OCI-LY3 (cell line): ENCODE measurements around the gene GJE1.

Experiments used
- H2AFZ ChIP-seq: fragments of 200-600, 300-600 bp; shearing (Covaris generic); 2 replicates; pipeline ENCODE4 v1.6.0; 2014; ENCODE audit warnings: antibody characterized with exemption, low read depth, low read length
- H3K27ac ChIP-seq: fragments of 200-600, 300-600 bp; sonication (generic); 2 replicates; pipeline ENCODE4 v1.5.1; 2014; ENCODE audit warnings: mild to moderate bottlenecking, low read length, moderate library complexity, mixed read lengths
- H3K27me3 ChIP-seq: fragments of 200-600, 300-600 bp; sonication (generic); 2 replicates; pipeline ENCODE4 v1.6.1; 2014; ENCODE audit warnings: low read depth, low read length, mixed read lengths
- H3K36me3 ChIP-seq: fragments of 200-600, 300-600 bp; sonication (generic); replicated peaks from 2 replicates; pipeline ENCODE3; 2014; ENCODE audit warnings: low read depth, low read length, mixed read lengths
- H3K4me1 ChIP-seq: fragments of 300-600, 200-600 bp; sonication (generic); 2 replicates; pipeline ENCODE4 v1.6.1; 2014; ENCODE audit warnings: low read length, mixed read lengths
- H3K4me2 ChIP-seq: fragments of 200-600, 300-600 bp; sonication (generic); 2 replicates; pipeline ENCODE4 v1.6.1; 2014; ENCODE audit warnings: low read length, mixed read lengths
- H3K4me3 ChIP-seq: fragments of 300-600, 200-600 bp; sonication (generic); 2 replicates; pipeline ENCODE4 v1.5.1; 2014; ENCODE audit warnings: antibody characterized with exemption, mild to moderate bottlenecking, low read length, moderate library complexity
- H3K79me2 ChIP-seq: fragments of 300-600, 200-600 bp; shearing (Covaris generic); 2 replicates; pipeline ENCODE4 v1.6.1; 2014; ENCODE audit warnings: mild to moderate bottlenecking, low read length, mixed read lengths
- H3K9ac ChIP-seq: fragments of 300-600, 200-600 bp; shearing (Covaris generic); 2 replicates; pipeline ENCODE4 v1.6.0; 2014; ENCODE audit warnings: mild to moderate bottlenecking, low read length, moderate library complexity
- H3K9me3 ChIP-seq: fragments of 200-600, 300-600 bp; shearing (Covaris generic); 2 replicates; pipeline ENCODE4 v1.6.1; 2014; ENCODE audit warnings: low read length, mixed read lengths; ENCODE audit not compliant: insufficient read depth
- H4K20me1 ChIP-seq: fragments of 200-600, 300-600 bp; sonication (generic); 2 replicates; pipeline ENCODE4 v1.6.1; 2016; ENCODE audit warnings: low read length, mixed read lengths; ENCODE audit not compliant: insufficient read depth
- EZH2phosphoT487 ChIP-seq: fragments of 200-600 bp; shearing (Covaris generic); IDR thresholded peaks from 2 replicates; pipeline ENCODE4 v1.6.1; 2018; ENCODE audit warnings: antibody characterized with exemption, mixed run types, low read depth
- TF ChIP-seq, protein P1 (sequence below): fragments of 200-600, 300-600 bp; sonication (generic); IDR thresholded peaks from 2 replicates; pipeline ENCODE4 v1.5.1; 2014; ENCODE audit warnings: antibody characterized with exemption, low read length, low read depth

Gene GJE1

DNA sequence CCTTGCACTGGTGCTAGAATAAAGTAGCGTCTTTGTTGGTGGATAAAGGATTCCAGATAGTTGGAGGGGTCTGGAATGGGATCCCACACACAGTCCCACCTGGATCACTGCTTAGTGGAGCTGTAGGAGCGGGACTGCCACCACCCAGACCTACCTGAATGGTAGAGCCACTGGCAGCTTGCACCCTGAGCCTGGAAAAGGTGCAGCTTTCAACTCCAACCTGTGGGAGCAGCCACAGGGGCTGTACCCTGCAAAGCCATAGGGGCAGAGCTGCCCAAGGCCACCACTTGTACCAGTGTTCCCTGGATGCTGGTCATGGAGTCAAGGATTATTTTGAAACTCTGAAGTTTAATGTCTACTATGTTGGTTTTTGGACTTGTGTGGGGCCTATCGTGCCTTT is 41.3 kb downstream of the GJE1 start:
- Histone ChIP-seq H3K36me3 (peaks cover 15% of the 10 kb centered on the region), H3K79me2 (no peaks in the 10 kb centered on the region), H3K4me1 (no peaks in the 10 kb centered on the region), H3K27me3 (no peaks in the 10 kb centered on the region), H3K4me2 (no peak overlapping the region), H3K4me3 (no peak overlapping the region), H3K9me3 (no peaks in the 10 kb centered on the region), H3K27ac (no peak overlapping the region), H2AFZ (no peak overlapping the region), H4K20me1 (no peaks in the 10 kb centered on the region), H3K9ac (no peak overlapping the region)
- TF ChIP-seq EZH2phosphoT487, result no peak
- TF ChIP-seq, protein P1, sequence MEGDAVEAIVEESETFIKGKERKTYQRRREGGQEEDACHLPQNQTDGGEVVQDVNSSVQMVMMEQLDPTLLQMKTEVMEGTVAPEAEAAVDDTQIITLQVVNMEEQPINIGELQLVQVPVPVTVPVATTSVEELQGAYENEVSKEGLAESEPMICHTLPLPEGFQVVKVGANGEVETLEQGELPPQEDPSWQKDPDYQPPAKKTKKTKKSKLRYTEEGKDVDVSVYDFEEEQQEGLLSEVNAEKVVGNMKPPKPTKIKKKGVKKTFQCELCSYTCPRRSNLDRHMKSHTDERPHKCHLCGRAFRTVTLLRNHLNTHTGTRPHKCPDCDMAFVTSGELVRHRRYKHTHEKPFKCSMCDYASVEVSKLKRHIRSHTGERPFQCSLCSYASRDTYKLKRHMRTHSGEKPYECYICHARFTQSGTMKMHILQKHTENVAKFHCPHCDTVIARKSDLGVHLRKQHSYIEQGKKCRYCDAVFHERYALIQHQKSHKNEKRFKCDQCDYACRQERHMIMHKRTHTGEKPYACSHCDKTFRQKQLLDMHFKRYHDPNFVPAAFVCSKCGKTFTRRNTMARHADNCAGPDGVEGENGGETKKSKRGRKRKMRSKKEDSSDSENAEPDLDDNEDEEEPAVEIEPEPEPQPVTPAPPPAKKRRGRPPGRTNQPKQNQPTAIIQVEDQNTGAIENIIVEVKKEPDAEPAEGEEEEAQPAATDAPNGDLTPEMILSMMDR, result no peak

DNA sequence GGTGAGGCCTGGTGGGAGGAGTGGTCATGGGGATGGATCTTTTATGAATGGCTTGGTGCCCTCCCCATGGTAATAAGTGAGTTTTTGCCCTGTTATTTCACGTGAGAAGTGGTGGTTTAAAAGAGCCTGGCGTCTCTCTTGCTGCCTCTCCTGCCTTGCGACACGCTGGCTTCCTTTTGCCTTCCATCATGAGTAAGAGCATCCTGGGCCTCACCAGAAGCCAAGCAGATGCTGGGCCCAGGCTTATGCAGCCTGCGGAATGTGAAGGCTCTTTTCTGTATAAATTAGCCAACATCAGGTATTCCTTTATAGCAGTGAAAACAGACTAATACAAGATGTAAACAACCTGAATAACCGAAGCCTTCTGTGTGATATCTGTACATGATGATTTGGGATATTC is 42.0 kb downstream of the GJE1 start:
- H4K20me1 ChIP-seq, result no peaks in the 10 kb centered on the region
- no peak overlapping the region for H2AFZ ChIP-seq
- no peak overlapping the region for H3K4me3 ChIP-seq
- no peak overlapping the region for H3K4me2 ChIP-seq
- TF ChIP-seq, protein P1, result no peak
- no peak for TF ChIP-seq EZH2phosphoT487
- no peaks in the 10 kb centered on the region for H3K4me1 ChIP-seq
- no peak overlapping the region for H3K9ac ChIP-seq
- no peak overlapping the region for H3K27ac ChIP-seq
- H3K36me3 ChIP-seq, result peaks cover 15% of the 10 kb centered on the region
- H3K27me3 ChIP-seq, result no peaks in the 10 kb centered on the region
- H3K9me3 ChIP-seq, result no peaks in the 10 kb centered on the region
- H3K79me2 ChIP-seq, result no peaks in the 10 kb centered on the region

DNA sequence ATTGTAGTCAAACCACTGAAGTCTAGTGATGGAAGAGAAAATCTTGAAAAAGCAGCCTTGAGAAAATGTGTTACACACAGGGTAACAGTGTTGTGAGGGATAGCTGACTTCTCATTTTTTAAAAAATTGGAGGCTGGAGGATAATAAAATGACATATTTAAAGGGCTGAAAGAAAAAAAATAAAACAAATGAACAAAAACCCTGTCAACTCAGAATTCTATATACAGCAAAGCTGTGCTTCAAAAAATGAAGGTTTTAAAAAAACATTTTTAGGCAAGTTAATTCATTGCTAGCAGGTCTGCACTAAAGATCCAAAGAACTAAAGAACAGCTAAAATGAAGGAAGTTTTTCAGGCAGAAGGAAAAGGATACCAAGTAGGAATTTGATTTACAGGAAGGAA is 45.4 kb downstream of the GJE1 start:
- H4K20me1 ChIP-seq, result no peaks in the 10 kb centered on the region
- no peaks in the 10 kb centered on the region for H3K9me3 ChIP-seq
- peaks cover 11% of the 10 kb centered on the region for H3K36me3 ChIP-seq
- no peak overlapping the region for H3K4me3 ChIP-seq
- H3K27ac ChIP-seq, result no peak overlapping the region
- H3K4me2 ChIP-seq, result no peak overlapping the region
- no peaks in the 10 kb centered on the region for H3K27me3 ChIP-seq
- no peak for TF ChIP-seq EZH2phosphoT487
- TF ChIP-seq, protein P1, result no peak
- H3K9ac ChIP-seq, result no peak overlapping the region
- H2AFZ ChIP-seq, result no peak overlapping the region
- H3K79me2 ChIP-seq, result no peaks in the 10 kb centered on the region
- peaks cover 2% of the 10 kb centered on the region for H3K4me1 ChIP-seq

DNA sequence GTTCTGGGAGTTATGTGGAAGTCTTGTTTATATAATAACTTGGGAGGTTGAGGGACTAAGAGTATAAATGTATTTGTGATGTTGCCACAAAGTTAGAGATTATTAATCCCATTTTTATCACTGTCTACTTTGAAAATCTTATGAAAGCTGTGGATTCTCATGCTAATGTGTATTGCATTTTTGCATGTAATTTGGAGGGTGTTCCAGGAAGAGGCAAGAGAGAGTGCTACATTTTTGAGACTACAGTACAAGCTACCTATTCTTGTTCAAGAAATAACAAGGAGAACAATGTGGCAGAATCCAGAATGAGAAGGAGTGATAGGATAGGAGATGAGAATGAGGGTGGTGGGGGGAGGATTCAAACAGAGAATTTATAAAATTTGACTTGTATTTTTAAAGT is 49.3 kb downstream of the GJE1 start:
- Histone ChIP-seq H3K27me3 (no peaks in the 10 kb centered on the region), H3K4me2 (no peak overlapping the region), H2AFZ (no peak overlapping the region), H3K79me2 (no peaks in the 10 kb centered on the region), H3K4me3 (no peak overlapping the region), H3K27ac (no peak overlapping the region), H3K36me3 (peaks cover 11% of the 10 kb centered on the region), H3K4me1 (peaks cover 7% of the 10 kb centered on the region), H4K20me1 (no peaks in the 10 kb centered on the region), H3K9ac (no peak overlapping the region), H3K9me3 (no peaks in the 10 kb centered on the region)
- no peak for TF ChIP-seq EZH2phosphoT487
- TF ChIP-seq, protein P1, result no peak
